ENCODE data around the gene MRNIP. TPM values are rescaled to one million over a fixed set of nuclear protein-coding genes. Genes with fewer than 3 reads are reported as not detected.
A peak's percentile ranks its signal among the peaks of the same experiment; 100 is the strongest.

Gene MRNIP
- total RNA-seq, 1 donor, result 13.0 TPM

DNA sequence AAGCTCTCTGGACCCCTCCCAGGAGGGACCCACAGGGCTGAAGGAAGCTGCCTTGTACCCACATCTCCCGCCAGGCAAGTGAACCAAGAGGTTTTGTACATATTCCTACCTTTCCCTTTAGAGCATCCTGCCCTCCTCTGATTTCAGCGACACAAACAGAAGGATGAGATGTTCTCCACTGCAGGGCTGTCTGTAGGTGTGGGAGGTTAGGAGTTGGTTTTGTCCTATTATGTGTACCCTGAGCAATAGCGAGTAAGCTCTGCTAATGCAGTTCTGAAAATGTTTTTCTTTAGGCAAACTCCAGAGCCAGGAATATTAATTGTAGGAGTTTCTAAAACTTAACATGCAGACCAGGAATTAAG is 24.9 kb downstream of the MRNIP start:
- TF ChIP-seq, protein P1, sequence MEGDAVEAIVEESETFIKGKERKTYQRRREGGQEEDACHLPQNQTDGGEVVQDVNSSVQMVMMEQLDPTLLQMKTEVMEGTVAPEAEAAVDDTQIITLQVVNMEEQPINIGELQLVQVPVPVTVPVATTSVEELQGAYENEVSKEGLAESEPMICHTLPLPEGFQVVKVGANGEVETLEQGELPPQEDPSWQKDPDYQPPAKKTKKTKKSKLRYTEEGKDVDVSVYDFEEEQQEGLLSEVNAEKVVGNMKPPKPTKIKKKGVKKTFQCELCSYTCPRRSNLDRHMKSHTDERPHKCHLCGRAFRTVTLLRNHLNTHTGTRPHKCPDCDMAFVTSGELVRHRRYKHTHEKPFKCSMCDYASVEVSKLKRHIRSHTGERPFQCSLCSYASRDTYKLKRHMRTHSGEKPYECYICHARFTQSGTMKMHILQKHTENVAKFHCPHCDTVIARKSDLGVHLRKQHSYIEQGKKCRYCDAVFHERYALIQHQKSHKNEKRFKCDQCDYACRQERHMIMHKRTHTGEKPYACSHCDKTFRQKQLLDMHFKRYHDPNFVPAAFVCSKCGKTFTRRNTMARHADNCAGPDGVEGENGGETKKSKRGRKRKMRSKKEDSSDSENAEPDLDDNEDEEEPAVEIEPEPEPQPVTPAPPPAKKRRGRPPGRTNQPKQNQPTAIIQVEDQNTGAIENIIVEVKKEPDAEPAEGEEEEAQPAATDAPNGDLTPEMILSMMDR (IDR thresholded peaks at IDR 0.05; ENCODE audit: insufficient read depth, low read depth, low read length), result no peak
- no peak for DNase-seq (ENCODE audit: low read depth)
- H3K4me3 ChIP-seq (ENCODE audit: low read depth, low read length), result no peak overlapping the region

DNA sequence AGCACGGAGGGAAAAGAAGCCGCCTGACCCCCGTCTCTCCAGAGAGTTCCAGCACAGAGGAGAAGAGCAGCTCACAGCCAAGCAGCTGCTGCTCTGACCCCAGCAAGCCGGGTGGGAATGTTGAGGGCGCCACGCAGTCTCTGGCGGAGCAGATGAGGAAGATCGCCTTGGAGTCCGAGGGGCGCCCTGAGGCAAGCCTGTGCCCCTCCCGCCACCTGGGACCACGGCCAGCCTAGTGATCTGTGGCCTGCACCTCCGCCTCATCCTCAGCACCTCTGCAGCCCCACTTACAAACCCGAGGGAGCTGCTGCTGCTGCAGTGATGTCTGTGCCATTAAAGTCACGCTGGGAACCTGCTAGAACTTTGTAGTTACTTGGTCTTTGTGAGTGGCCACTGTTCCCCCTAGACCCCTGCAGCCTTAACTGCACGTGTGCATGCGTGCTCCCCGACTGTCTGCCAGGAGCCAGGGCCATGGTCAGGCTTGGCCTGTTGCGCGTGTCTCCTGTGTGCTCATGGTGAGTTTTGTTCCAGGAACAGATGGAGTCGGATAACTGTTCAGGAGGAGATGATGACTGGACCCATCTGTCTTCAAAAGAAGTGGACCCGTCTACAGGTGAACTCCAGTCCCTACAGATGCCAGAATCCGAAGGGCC is 25.4 kb downstream of the MRNIP start:
- TF ChIP-seq, protein P1 (IDR thresholded peaks at IDR 0.05; ENCODE audit: insufficient read depth, low read depth, low read length), result no peak
- H3K4me3 ChIP-seq (ENCODE audit: low read depth, low read length), result no peak overlapping the region
- DNase-seq (ENCODE audit: low read depth), result no peak

DNA sequence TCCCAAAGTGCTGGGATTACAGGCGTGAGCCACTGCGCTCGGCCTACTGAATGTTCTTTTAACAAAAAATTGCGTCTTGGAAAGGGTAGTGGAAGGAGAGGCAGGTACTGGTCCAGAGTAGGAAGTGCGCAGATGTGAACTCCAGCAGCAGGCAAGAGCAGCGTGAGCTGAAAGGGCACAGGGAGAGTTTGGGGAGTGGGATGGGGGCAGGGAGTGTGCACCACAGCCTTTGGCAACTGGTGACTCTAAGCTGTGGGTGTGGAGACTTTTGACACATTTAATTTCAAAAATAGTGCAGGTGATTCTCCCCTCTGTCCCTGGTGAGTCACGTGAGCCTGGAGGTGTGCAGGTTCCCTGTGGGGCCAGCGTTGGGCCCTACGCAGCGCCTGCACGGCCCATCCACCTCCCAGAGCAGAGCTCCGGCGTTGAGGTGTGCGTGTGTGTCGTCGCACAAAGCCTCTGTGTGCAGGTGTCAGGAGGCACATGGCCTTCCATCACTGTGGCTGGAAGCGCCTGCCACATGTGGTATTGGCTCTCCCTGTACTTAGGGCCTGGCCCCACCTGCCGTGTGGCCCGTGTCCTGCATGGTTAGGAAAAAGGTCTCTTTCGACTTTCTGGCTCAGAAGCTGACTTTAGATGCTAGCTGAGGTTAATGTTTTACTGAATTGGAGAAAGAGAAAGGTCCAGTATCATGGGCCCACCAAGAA is 26.4 kb downstream of the MRNIP start:
- DNase-seq (ENCODE audit: low read depth), result no peak
- H3K4me3 ChIP-seq (ENCODE audit: low read depth, low read length), result no peak overlapping the region
- TF ChIP-seq, protein P1 (IDR thresholded peaks at IDR 0.05; ENCODE audit: insufficient read depth, low read depth, low read length), result no peak

DNA sequence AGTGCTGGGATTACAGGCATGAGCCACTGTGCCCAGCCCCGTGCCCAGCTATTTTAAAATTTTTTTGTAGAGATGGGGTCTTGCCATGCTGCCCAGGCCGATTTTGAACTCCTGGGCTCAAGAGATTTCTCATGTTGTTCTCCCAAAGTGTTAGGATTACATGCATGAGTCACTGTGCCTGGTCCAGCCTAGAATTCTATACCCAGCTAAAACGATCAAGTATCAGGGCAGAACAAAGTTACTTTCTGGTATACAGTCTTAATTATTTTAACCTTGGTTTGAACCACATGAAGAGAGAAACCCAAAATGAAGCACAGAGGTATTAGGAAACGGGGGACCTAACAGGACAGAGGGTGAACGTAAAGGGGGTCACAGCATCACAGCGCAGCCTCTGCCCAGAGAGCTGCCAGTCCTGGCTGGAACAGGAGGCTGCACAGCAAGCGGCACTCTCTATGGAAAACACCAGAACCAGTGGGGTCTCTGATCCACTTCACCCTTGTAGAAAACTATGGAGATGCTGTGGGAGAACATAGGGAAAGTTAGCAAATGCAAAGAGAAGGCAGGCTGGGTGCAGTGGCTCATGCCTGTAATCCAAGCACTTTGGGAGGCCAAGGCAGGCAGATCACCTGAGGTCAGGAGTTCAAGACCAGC is 27.7 kb downstream of the MRNIP start:
- no peak overlapping the region for H3K4me3 ChIP-seq (ENCODE audit: low read depth, low read length)
- no peak for DNase-seq (ENCODE audit: low read depth)
- TF ChIP-seq, protein P1 (IDR thresholded peaks at IDR 0.05; ENCODE audit: insufficient read depth, low read depth, low read length), result no peak

DNA sequence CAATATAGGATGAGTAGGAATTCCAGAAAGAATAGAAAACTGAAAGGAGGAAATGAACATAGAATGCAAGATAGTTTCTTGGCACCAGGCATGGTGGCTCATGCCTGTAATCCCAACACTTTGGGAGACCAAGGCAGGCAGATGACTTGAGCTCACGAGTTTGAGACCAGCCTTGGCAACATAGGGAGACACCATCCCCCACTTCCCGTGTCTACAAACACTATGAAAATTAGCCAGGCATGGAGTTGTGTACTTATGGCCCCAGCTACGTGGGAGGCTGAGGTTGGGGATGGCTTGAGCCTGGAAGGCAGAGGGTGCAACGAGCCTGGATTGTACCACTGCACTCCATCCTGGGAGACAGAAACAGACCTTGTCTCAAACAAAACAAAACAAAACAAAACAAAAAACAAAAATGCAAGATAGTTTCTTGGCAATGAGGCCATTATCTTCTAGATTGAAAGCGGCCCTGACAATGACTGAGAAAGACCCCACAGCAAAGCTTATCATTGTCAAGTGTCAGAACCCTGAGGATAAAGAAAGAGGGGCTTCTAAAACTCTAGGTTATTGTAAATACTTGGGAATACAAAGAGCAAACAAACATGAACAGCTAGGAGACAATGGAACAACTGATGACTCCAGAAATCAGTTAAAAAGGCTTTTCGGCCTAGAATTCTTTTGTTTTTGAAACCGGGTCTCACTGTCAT is 28.7 kb downstream of the MRNIP start:
- TF ChIP-seq, protein P1 (IDR thresholded peaks at IDR 0.05; ENCODE audit: insufficient read depth, low read depth, low read length), result no peak
- H3K4me3 ChIP-seq (ENCODE audit: low read depth, low read length), result no peak overlapping the region
- DNase-seq (ENCODE audit: low read depth), result peak; percentile 22

DNA sequence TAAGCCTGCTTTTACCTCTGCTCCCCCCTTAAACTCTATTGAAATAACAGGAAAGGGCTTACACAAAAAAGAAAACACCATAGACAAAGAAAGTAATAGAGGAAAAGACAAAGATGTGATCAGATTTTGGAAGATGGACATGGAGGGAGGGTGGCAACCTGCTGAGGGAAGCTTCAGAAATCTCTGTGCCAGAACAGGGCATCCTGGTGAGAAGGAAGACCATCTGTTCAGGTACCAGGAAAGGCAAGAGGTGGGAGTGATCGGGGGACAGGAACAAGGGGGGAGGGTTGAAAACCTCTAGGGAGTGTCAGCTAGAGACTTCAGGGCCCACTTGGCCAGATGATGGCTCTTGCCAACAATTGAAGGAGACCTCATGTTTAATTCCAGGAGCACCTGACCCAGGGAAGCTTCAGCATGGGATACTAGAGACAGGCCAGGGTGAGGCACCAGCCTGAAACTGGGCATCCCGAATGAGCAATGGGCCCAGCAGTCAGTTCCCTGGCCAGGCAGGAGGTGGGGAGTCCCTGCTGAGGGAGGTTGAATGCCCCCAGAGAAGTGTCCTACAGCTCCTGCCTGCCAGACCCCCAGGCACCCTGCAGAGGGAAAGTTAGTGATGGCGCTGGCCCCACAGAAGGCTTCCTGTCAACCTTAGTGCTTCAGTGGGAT is 29.7 kb downstream of the MRNIP start:
- no peak for DNase-seq (ENCODE audit: low read depth)
- TF ChIP-seq, protein P1 (IDR thresholded peaks at IDR 0.05; ENCODE audit: insufficient read depth, low read depth, low read length), result no peak
- no peak overlapping the region for H3K4me3 ChIP-seq (ENCODE audit: low read depth, low read length)
